Neuronal stem cell (in vitro differentiated cells): ENCODE results near the gene IDUA.

ENCODE experiments used
- DNase-seq: peaks from one replicate; pipeline ENCODE4 v3.0.0-alpha.2; 2013; ENCODE audit warnings: low spot score
- H2AFZ ChIP-seq: one replicate; pipeline ENCODE4 v1.6.1; 2013; ENCODE audit warnings: mild to moderate bottlenecking, low read length, inconsistent platforms
- H2AK5ac ChIP-seq: 2 replicates; pipeline ENCODE4 v1.6.1; 2013; ENCODE audit warnings: low read depth, mild to moderate bottlenecking, inconsistent platforms, low read length, moderate library complexity, mixed read lengths
- H2BK120ac ChIP-seq: 2 replicates; pipeline ENCODE4 v1.6.1; 2013; ENCODE audit warnings: low read depth, mild to moderate bottlenecking, inconsistent platforms, low read length, moderate library complexity, mixed read lengths
- H2BK12ac ChIP-seq: one replicate; pipeline ENCODE4 v1.6.1; 2013; ENCODE audit warnings: low read length, inconsistent platforms
- H2BK15ac ChIP-seq: 2 replicates; pipeline ENCODE4 v1.6.1; 2013; ENCODE audit warnings: mild to moderate bottlenecking, low read length, inconsistent platforms, mixed read lengths
- H2BK5ac ChIP-seq: one replicate; pipeline ENCODE4 v1.6.1; 2013; ENCODE audit warnings: inconsistent platforms, mild to moderate bottlenecking, low read length, moderate library complexity
- H3K14ac ChIP-seq: one replicate; pipeline ENCODE4 v1.6.1; 2013; ENCODE audit warnings: low read length, inconsistent platforms
- H3K18ac ChIP-seq: 2 replicates; pipeline ENCODE4 v1.6.1; 2013; ENCODE audit warnings: low read length, inconsistent platforms
- H3K23ac ChIP-seq: 2 replicates; pipeline ENCODE4 v1.6.1; 2013; ENCODE audit warnings: low read depth, mild to moderate bottlenecking, mixed read lengths, low read length, inconsistent platforms; ENCODE audit not compliant: poor library complexity
- H3K27ac ChIP-seq: replicated peaks from 3 replicates; pipeline ENCODE4 v1.5.1; 2013; ENCODE audit warnings: low read length, inconsistent platforms
- H3K27me3 ChIP-seq, 3 experiments: 2 replicates each; pipeline ENCODE4 v1.6.1; 2013; ENCODE audit warnings: low read length in 3 of 3, mild to moderate bottlenecking in 2 of 3, inconsistent platforms in 1 of 3, low read depth in 1 of 3, mixed read lengths in 1 of 3, moderate library complexity in 1 of 3; ENCODE audit not compliant: control insufficient read depth in 3 of 3, insufficient read depth in 3 of 3
- H3K36me3 ChIP-seq, 2 donors: replicated peaks in 1 of 2; 2 replicates each; pipeline ENCODE4 v1.6.1; 2013; ENCODE audit warnings: low read length in 2 of 2; ENCODE audit not compliant: control insufficient read depth in 2 of 2, insufficient read depth in 2 of 2
- H3K4ac ChIP-seq: 2 replicates; pipeline ENCODE4 v1.6.1; 2013; ENCODE audit warnings: inconsistent platforms, mild to moderate bottlenecking, low read length, moderate library complexity
- H3K4me1 ChIP-seq, 2 donors: 1 replicate in 1 of 2; 2 replicates in 1 of 2; pipeline ENCODE4 v1.6.1; 2013; ENCODE audit warnings: low read length in 2 of 2, low read depth in 1 of 2; ENCODE audit not compliant: control insufficient read depth in 2 of 2, insufficient read depth in 1 of 2
- H3K4me2 ChIP-seq: one replicate; pipeline ENCODE4 v1.6.1; 2013; ENCODE audit warnings: mild to moderate bottlenecking, low read length, inconsistent platforms; ENCODE audit not compliant: insufficient read depth, poor library complexity, severe bottlenecking
- H3K4me3 ChIP-seq, 2 donors: 2 replicates each; pipeline ENCODE4 v1.5.1; 2013; ENCODE audit warnings: low read length in 2 of 2, mild to moderate bottlenecking in 2 of 2, inconsistent platforms in 1 of 2, moderate library complexity in 1 of 2
- H3K79me1 ChIP-seq: one replicate; pipeline ENCODE4 v1.6.1; 2013; ENCODE audit warnings: low read depth, mild to moderate bottlenecking, inconsistent platforms, low read length, moderate library complexity
- H3K9ac ChIP-seq: one replicate; pipeline ENCODE4 v1.6.1; 2013; ENCODE audit warnings: mild to moderate bottlenecking, low read depth, low read length, inconsistent platforms; ENCODE audit not compliant: poor library complexity
- H3K9me3 ChIP-seq, 2 donors: replicated peaks in 1 of 2; 2 replicates each; pipeline versions ENCODE3 to v1.6.1; 2013; ENCODE audit warnings: low read length in 2 of 2, mild to moderate bottlenecking in 2 of 2, inconsistent platforms in 1 of 2, low read depth in 1 of 2, mixed read lengths in 1 of 2, moderate library complexity in 1 of 2; ENCODE audit not compliant: control insufficient read depth in 2 of 2, insufficient read depth in 1 of 2
- H4K8ac ChIP-seq: one replicate; pipeline ENCODE4 v1.6.1; 2013; ENCODE audit warnings: low read depth, mild to moderate bottlenecking, inconsistent platforms, low read length, moderate library complexity
- H4K91ac ChIP-seq: one replicate; pipeline ENCODE4 v1.6.1; 2013; ENCODE audit warnings: low read length, low read depth, mild to moderate bottlenecking, inconsistent platforms; ENCODE audit not compliant: poor library complexity
- WGBS, 2 donors: extraction: QIAGEN DNeasy Blood & Tissue Kit; methylation state at CpG; one replicate each; pipeline ENCODE4 v1.1.7; 2013; ENCODE audit warnings: missing lambda C conversion rate in 2 of 2, mixed read lengths in 1 of 2; ENCODE audit not compliant: insufficient read length in 2 of 2, insufficient replicate concordance in 1 of 2; ENCODE audit errors: extremely low coverage in 2 of 2; 5-methylcytosine and 5-hydroxymethylcytosine counted together

The IDUA gene

GRCh38 chr4:948936-949300, 37.9 kb upstream of the IDUA start:
- H2BK15ac ChIP-seq = no peak overlapping the region

GRCh38 chr4:949656-950055, 37.2 kb upstream of the IDUA start:
- Histone ChIP-seq H4K8ac (no peak overlapping the region), H3K4me3 (peak overlapping the region in 1 of 2 donors; percentile 35), H2BK5ac (no peak overlapping the region), H4K91ac (no peak overlapping the region), H2BK15ac (no peak overlapping the region), H3K4me2 (no peak overlapping the region), H3K14ac (no peak overlapping the region), H3K36me3 (no peaks in the 10 kb centered on the region), H3K27ac (no peak overlapping the region), H2BK12ac (no peak overlapping the region), H2BK120ac (no peak overlapping the region), H2AK5ac (no peak overlapping the region), H2AFZ (no peak overlapping the region), H3K4me1 (peaks cover 7 to 16% of the 10 kb centered on the region in 2 donors), H3K79me1 (peaks cover 4% of the 10 kb centered on the region), H3K23ac (no peak overlapping the region), H3K4ac (no peak overlapping the region), H3K18ac (no peak overlapping the region), H3K27me3 (peaks cover 0 to 25% (median 0%) of the 10 kb centered on the region in 3 experiments), H3K9ac (no peak overlapping the region), H3K9me3 (no peaks in the 10 kb centered on the region)
- WGBS, 2 donors = no CpG with 5 or more reads among the region's 20 CpGs
- DNase-seq = no peak

More at GRCh38 chr4:948936-949300, 37.9 kb upstream of the IDUA start:
- Histone ChIP-seq H3K27ac (no peak overlapping the region), H2BK12ac (no peak overlapping the region), H3K4me1 (peaks cover 7 to 16% of the 10 kb centered on the region in 2 donors), H3K18ac (no peak overlapping the region), H4K91ac (no peak overlapping the region), H2BK120ac (no peak overlapping the region), H3K14ac (no peak overlapping the region), H2BK5ac (no peak overlapping the region), H3K4ac (no peak overlapping the region), H3K27me3 (peaks cover 0 to 26% (median 0%) of the 10 kb centered on the region in 3 experiments), H3K9me3 (no peaks in the 10 kb centered on the region), H4K8ac (no peak overlapping the region), H3K4me3 (no peak overlapping the region), H2AK5ac (no peak overlapping the region), H3K4me2 (no peak overlapping the region), H2AFZ (no peak overlapping the region), H3K36me3 (no peaks in the 10 kb centered on the region), H3K9ac (no peak overlapping the region), H3K23ac (peak overlapping the region; percentile 5), H3K79me1 (peaks cover 4% of the 10 kb centered on the region)
- no CpG with 5 or more reads among the region's 13 CpGs for WGBS, 2 donors
- no peak for DNase-seq

GRCh38 chr4:950136-951020, 36.5 kb upstream of the IDUA start:
- no peak overlapping the region for H3K4ac ChIP-seq
- H2AFZ ChIP-seq = no peak overlapping the region
- H3K14ac ChIP-seq = peak overlapping the region; percentile 17
- H3K4me3 ChIP-seq = no peak overlapping the region
- no peaks in the 10 kb centered on the region for H3K9me3 ChIP-seq
- H3K4me2 ChIP-seq = no peak overlapping the region
- H2BK5ac ChIP-seq = no peak overlapping the region
- H3K79me1 ChIP-seq = peaks cover 4% of the 10 kb centered on the region
- no peak overlapping the region for H4K8ac ChIP-seq
- H2BK120ac ChIP-seq = no peak overlapping the region
- no peak overlapping the region for H4K91ac ChIP-seq
- no CpG with 5 or more reads among the region's 30 CpGs for WGBS, 2 donors
- H3K4me1 ChIP-seq = peaks cover 4 to 11% of the 10 kb centered on the region in 2 donors
- H3K27me3 ChIP-seq = peaks cover 0 to 18% (median 0%) of the 10 kb centered on the region in 3 experiments
- no peak overlapping the region for H3K27ac ChIP-seq
- no peak overlapping the region for H3K23ac ChIP-seq
- H2BK12ac ChIP-seq = no peak overlapping the region
- H3K36me3 ChIP-seq = no peaks in the 10 kb centered on the region
- no peak overlapping the region for H2BK15ac ChIP-seq
- H3K18ac ChIP-seq = peak overlapping the region; percentile 71
- no peak overlapping the region for H3K9ac ChIP-seq
- no peak for DNase-seq
- H2AK5ac ChIP-seq = no peak overlapping the region

- no CpG with 5 or more reads among the region's 7 CpGs for WGBS, 2 donors
Observed at GRCh38 chr4:951186-951585, 35.7 kb upstream of the IDUA start.

More at GRCh38 chr4:951186-951585, 35.7 kb upstream of the IDUA start:
- Histone ChIP-seq H3K27ac (no peak overlapping the region), H3K23ac (peak overlapping the region; percentile 73), H3K4me2 (peak overlapping the region; percentile 25), H3K79me1 (peaks cover 2% of the 10 kb centered on the region), H3K36me3 (no peaks in the 10 kb centered on the region), H3K9me3 (no peaks in the 10 kb centered on the region), H3K9ac (peak overlapping the region; percentile 77), H3K4me1 (peaks cover 0 to 6% of the 10 kb centered on the region in 2 donors), H2BK120ac (no peak overlapping the region), H2BK15ac (peak overlapping the region; percentile 81), H3K4ac (no peak overlapping the region), H4K91ac (no peak overlapping the region), H2AK5ac (peak overlapping the region; percentile 63), H3K27me3 (peaks cover 0 to 10% (median 0%) of the 10 kb centered on the region in 3 experiments), H2BK12ac (no peak overlapping the region), H3K14ac (no peak overlapping the region), H4K8ac (no peak overlapping the region), H3K4me3 (no peak overlapping the region), H2BK5ac (no peak overlapping the region), H3K18ac (peak overlapping the region; percentile 87), H2AFZ (no peak overlapping the region)
- DNase-seq = no peak
